T-helper 1 cell treated with Interleukin-12 subunit alpha and Interleukin-12 subunit beta and Interleukin-4 antibody, amounts not matched to agents 30 ng/mL and 1 ng/mL, for 36 hours (primary cell): Measurements from ENCODE around the gene TATDN3. TPM values are rescaled to one million over a fixed set of nuclear protein-coding genes. Genes with fewer than 3 reads are reported as not detected.
"Not testable (repeated sequence)": the region's sequence is repeated elsewhere in the genome, so short reads cannot be mapped to it uniquely, and the experiment has no call there.

Experiments
- intact Hi-C: fragments of 100-400 bp; cut with micrococcal nuclease; formaldehyde crosslinking; loops from one replicate; pipeline ENCODE4 v1.15.1; 2024
- total RNA-seq: library from RNA; stranded (reverse); gene quantifications from 2 replicates; pipeline ENCODE4 v1.2.3, GENCODE V29; 2022

The TATDN3 gene
- total RNA-seq, 1 donor from 2014 or later, result 14.2 TPM

- intact Hi-C loops, result no loop called here
Observed at GRCh38 chr1:212827171-212827776, 35.6 kb downstream of the TATDN3 start.

GRCh38 chr1:212827831-212828278 is 36.2 kb downstream of the TATDN3 start:
- intact Hi-C loops, result no loop called here

GRCh38 chr1:212828395-212828794 is 36.7 kb downstream of the TATDN3 start:
- intact Hi-C loops, result no loop called here

GRCh38 chr1:212833211-212834207 is 41.8 kb downstream of the TATDN3 start:
- intact Hi-C loops, result not testable (repeated sequence)

- intact Hi-C loops, result no loop called here
Observed at GRCh38 chr1:212838145-212838544, 46.5 kb downstream of the TATDN3 start.

- intact Hi-C loops, result not testable (repeated sequence)
Observed at GRCh38 chr1:212844521-212844920, 52.8 kb downstream of the TATDN3 start.

- intact Hi-C loops, result no loop called here
Observed at GRCh38 chr1:212847549-212847948, 55.9 kb downstream of the TATDN3 start, which contains the start of gene SPATA45. Gene SPATA45 (minus strand): TSS chr1:212847649. CDS start chr1:212836149, 11,500 bp downstream.

- intact Hi-C loops, result loop anchor here (10.0 kb wide), 1 partner anchor 1753 kb away; the partner anchor contains the start of gene CENPF
Observed at GRCh38 chr1:212852105-212852688, 60.5 kb downstream of the TATDN3 start.

GRCh38 chr1:212853658-212854057 is 62.0 kb downstream of the TATDN3 start:
- intact Hi-C loops, result loop anchor here (10.0 kb wide), 1 partner anchor 1751 kb away; the partner anchor contains the start of gene CENPF

GRCh38 chr1:212856755-212857154 is 65.1 kb downstream of the TATDN3 start:
- intact Hi-C loops, result loop anchor here (5.0 to 10.0 kb wide), 3 partner anchors 299 to 1748 kb away; partner anchors contain the start of gene CENPF

GRCh38 chr1:212857992-212858460 is 66.3 kb downstream of the TATDN3 start, which contains the start of gene FLVCR1:
Gene FLVCR1 (plus strand): TSS chr1:212858275. CDS start chr1:212858453, 178 bp downstream.
- intact Hi-C loops, result loop anchor here (1.0 to 10.0 kb wide), 13 partner anchors 67 to 1747 kb away; partner anchors contain the start of genes ANGEL2, ATF3, CENPF and NSL1

GRCh38 chr1:212858461-212859265 is 67.0 kb downstream of the TATDN3 start:
- intact Hi-C loops, result loop anchor here (1.0 to 10.0 kb wide), 13 partner anchors 67 to 1746 kb away; partner anchors contain the start of genes ANGEL2, ATF3, CENPF and NSL1

- intact Hi-C loops, result no loop called here
Observed at GRCh38 chr1:212860713-212861581, 69.3 kb downstream of the TATDN3 start.

GRCh38 chr1:212862111-212862690 is 70.5 kb downstream of the TATDN3 start:
- intact Hi-C loops, result no loop called here

- intact Hi-C loops, result not testable (repeated sequence)
Observed at GRCh38 chr1:212863345-212863744, 71.7 kb downstream of the TATDN3 start.

GRCh38 chr1:212864201-212864600 is 72.5 kb downstream of the TATDN3 start:
- intact Hi-C loops, result no loop called here
